ENCODE measurements around the gene SRRM3. TPM values are rescaled to one million over a fixed set of nuclear protein-coding genes. Genes with fewer than 3 reads are reported as not detected.

The SRRM3 gene
- total and polyA plus RNA-seq, 9 of the 15 experiments (the other 6 are each of a cell fraction or from before 2014, with no cell fraction given), result 0.04 to 0.91 (median 0.46) TPM; not detected in 2

GRCh38 chr7:76317782-76318487, 116.2 kb downstream of the SRRM3 start (continued):
- TF ChIP-seq ZNF584 (CRISPR knock-in tag; IDR thresholded peaks at IDR 0.05; ENCODE audit: low read depth) (no peak), SP2 (IDR thresholded peaks at IDR 0.05; ENCODE audit: extremely low read depth, low read depth, low read length, poor library complexity, severe bottlenecking) (peak; percentile 35), FOXP1 (CRISPR knock-in tag; IDR thresholded peaks at IDR 0.05) (no peak), HDGF (IDR thresholded peaks at IDR 0.05) (no peak), PHF8 (IDR thresholded peaks at IDR 0.05; ENCODE audit: borderline replicate concordance, low read length) (peak; percentile 78; the same call in 1 of the 2 replicates), TEAD4 (IDR thresholded peaks at IDR 0.05; ENCODE audit: low read length) (no peak), TEAD4 (CRISPR knock-in tag; IDR thresholded peaks at IDR 0.05; ENCODE audit: borderline replicate concordance) (no peak), ZFP30 (CRISPR knock-in tag; IDR thresholded peaks at IDR 0.05; ENCODE audit: borderline replicate concordance) (no peak), ARNT (IDR thresholded peaks at IDR 0.05) (0 out of 4 replicates have a peak, but pooled peaks of 1 of the 2 experiments have one; percentile 25), RBM15 (IDR thresholded peaks at IDR 0.05; ENCODE audit: insufficient read depth, low read length) (no peak), HMBOX1 (IDR thresholded peaks at IDR 0.05) (no peak), RBFOX2 (IDR thresholded peaks at IDR 0.05; ENCODE audit: low read depth, low read length) (peak; percentile 87), HSF4 (CRISPR knock-in tag; IDR thresholded peaks at IDR 0.05; ENCODE audit: borderline replicate concordance) (no peak), ZMIZ1 (IDR thresholded peaks at IDR 0.05; ENCODE audit: low read depth in 2 of 2, low read length in 2 of 2) (no peak), NFIX (CRISPR knock-in tag; IDR thresholded peaks at IDR 0.05; ENCODE audit: low read depth) (no peak), DMBX1 (CRISPR knock-in tag; IDR thresholded peaks at IDR 0.05; ENCODE audit: borderline replicate concordance) (no peak), MTF1 (CRISPR knock-in tag; IDR thresholded peaks at IDR 0.05; ENCODE audit: borderline replicate concordance) (no peak), RFX1 (IDR thresholded peaks at IDR 0.05) (peak; percentile 79), ZC3H8 (IDR thresholded peaks at IDR 0.05) (no peak), NUFIP1 (IDR thresholded peaks at IDR 0.05; ENCODE audit: partially characterized antibody) (no peak), ADNP (tag; IDR thresholded peaks at IDR 0.05) (no peak), KLF1 (tag; IDR thresholded peaks at IDR 0.05) (no peak), NFATC3 (IDR thresholded peaks at IDR 0.05) (no peak), TBP (optimal IDR thresholded peaks at IDR 0.05; ENCODE audit: low read depth, low read length) (peak; percentile 65), SP1 (CRISPR knock-in tag; IDR thresholded peaks at IDR 0.05) (peak; percentile 84), IFI16 (CRISPR knock-in tag; IDR thresholded peaks at IDR 0.05) (no peak)

All from K562 (cell line).